CD4-positive, alpha-beta memory T cell (primary cell): Measurements from ENCODE around the gene ZNF236. TPM values are rescaled to one million over a fixed set of nuclear protein-coding genes. Genes with fewer than 3 reads are reported as not detected.

Source experiments
- CTCF ChIA-PET: fragments of 350-600 bp; sonication (Branson Sonifier 250); formaldehyde crosslinking; loops from one replicate; lab custom pipeline; 2021; ENCODE audit warnings: inconsistent platforms; ENCODE audit not compliant: partially characterized antibody; lab: Charles Lee
- POLR2A ChIA-PET: fragments of 350-600 bp; sonication (Branson Sonifier 250); formaldehyde crosslinking; loops from one replicate; lab custom pipeline; 2021; ENCODE audit not compliant: partially characterized antibody; lab: Charles Lee
- DNase-seq, 5 donors: peaks; one replicate each; pipeline versions ENCODE4 v3.0.0 to v3.0.0-alpha.2; 2020 to 2022; ENCODE audit warnings: mixed read lengths in 1 of 5
- H3K27ac ChIP-seq: one replicate; pipeline ENCODE4 v1.7.0; 2013; ENCODE audit warnings: low read depth, low read length
- H3K27me3 ChIP-seq: 2 replicates; pipeline ENCODE4 v1.7.0; 2013; ENCODE audit warnings: mild to moderate bottlenecking, low read length, moderate library complexity; ENCODE audit not compliant: insufficient read depth
- H3K36me3 ChIP-seq: 2 replicates; pipeline ENCODE4 v1.7.0; 2013; ENCODE audit warnings: mild to moderate bottlenecking, low read length, moderate library complexity; ENCODE audit not compliant: insufficient read depth
- H3K4me1 ChIP-seq: 2 replicates; pipeline ENCODE4 v1.7.0; 2013; ENCODE audit warnings: mild to moderate bottlenecking, low read length, moderate library complexity; ENCODE audit not compliant: insufficient read depth
- H3K4me3 ChIP-seq, 2 donors: one replicate each; pipeline ENCODE4 v1.7.0; 2013; ENCODE audit warnings: low read length in 2 of 2, mild to moderate bottlenecking in 1 of 2
- H3K9me3 ChIP-seq, 2 donors: one replicate each; pipeline ENCODE4 v1.7.0; 2013; ENCODE audit warnings: low read length in 2 of 2, control low read depth in 1 of 2; ENCODE audit not compliant: control insufficient read depth in 1 of 2
- H3K27ac Mint-ChIP-seq, 7 donors: one replicate each; pipeline ENCODE4 v1.8.0; 2020 to 2021; ENCODE audit warnings: mixed read lengths in 7 of 7, mild to moderate bottlenecking in 6 of 7, inconsistent platforms in 3 of 7, moderate library complexity in 3 of 7
- H3K27me3 Mint-ChIP-seq, 2 donors: one replicate each; pipeline ENCODE4 v1.8.0; 2020 to 2021; ENCODE audit warnings: mixed read lengths in 2 of 2
- H3K36me3 Mint-ChIP-seq, 2 donors: one replicate each; pipeline ENCODE4 v1.8.0; 2020 to 2021; ENCODE audit warnings: mixed read lengths in 2 of 2, inconsistent platforms in 1 of 2, mild to moderate bottlenecking in 1 of 2
- H3K4me1 Mint-ChIP-seq, 4 donors: one replicate each; pipeline ENCODE4 v1.8.0; 2020 to 2021; ENCODE audit warnings: mixed read lengths in 4 of 4, mild to moderate bottlenecking in 1 of 4
- H3K4me3 Mint-ChIP-seq, 8 donors: one replicate each; pipeline ENCODE4 v1.8.0; 2020 to 2021; ENCODE audit warnings: mixed read lengths in 8 of 8, mild to moderate bottlenecking in 7 of 8, moderate library complexity in 6 of 8, inconsistent platforms in 3 of 8
- H3K9me3 Mint-ChIP-seq, 8 donors: one replicate each; pipeline ENCODE4 v1.8.0; 2020 to 2021; ENCODE audit warnings: mixed read lengths in 8 of 8, mild to moderate bottlenecking in 5 of 8, inconsistent platforms in 3 of 8, moderate library complexity in 1 of 8
- intact Hi-C: fragments of 100-400 bp; cut with micrococcal nuclease; formaldehyde crosslinking; loops from one replicate; pipeline ENCODE4 v1.15.1; 2023
- polyA plus RNA-seq, 2 donors: library from polyadenylated mRNA; unstranded; fragments of 300-500 nt; fragmentation: Illumina TruSeq; gene quantifications; one replicate each; pipeline ENCODE4 v1.2.3, GENCODE V29; 2021
- total RNA-seq, 2 experiments: library from RNA; stranded (reverse); gene quantifications; one replicate each; pipeline ENCODE4 v1.2.3, GENCODE V29; 2021

The ZNF236 gene
- total and polyA plus RNA-seq, 4 experiments from 2014 or later: 2.0 to 29.1 (median 18.8) TPM

DNA sequence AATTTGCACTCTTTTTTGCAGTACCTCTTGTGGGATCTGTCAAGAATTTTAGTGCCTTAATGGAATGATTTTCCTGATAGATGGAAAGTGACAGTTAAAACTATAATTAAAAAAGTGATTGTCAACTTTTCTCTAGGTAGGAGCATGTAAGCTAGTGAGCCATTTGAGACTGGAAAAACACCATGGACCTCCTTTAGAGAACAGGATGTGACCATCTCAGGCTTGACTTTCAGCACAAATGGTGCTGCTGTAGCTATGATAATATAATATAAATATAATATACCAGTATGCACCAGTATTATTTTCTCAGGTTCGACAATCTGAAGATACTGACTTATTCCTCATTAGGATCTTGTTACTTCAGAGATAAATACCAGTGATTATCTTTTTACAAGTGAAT is 27.8 kb downstream of the ZNF236 start:
- CTCF ChIA-PET: interaction anchor here (1.1 to 4.7 kb wide), 2 partner anchors 11 to 48 kb away, joined by 3 to 21 read pairs; no protein-coding TSS in a partner anchor

DNA sequence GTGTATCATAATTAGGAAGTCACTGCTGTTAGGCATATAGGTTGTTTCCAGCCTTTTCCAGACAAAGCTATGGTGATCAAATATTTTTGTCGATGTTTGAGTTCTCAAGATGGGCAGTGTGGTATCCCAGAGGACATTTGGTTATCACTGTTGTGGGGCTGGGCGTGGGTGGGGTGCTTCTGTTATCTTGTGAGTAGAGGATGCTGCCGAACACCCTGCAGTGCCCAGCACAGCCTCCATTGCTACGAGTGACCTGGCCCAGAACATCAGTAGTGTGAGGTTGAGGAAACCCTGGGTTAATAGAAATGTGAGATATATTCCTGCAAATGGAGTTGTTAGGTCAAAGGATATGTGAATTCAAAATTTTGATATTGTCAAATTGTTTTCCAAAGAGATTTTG is 33.2 kb downstream of the ZNF236 start:
- Mint-ChIP-seq H3K27me3 (no peaks in the 10 kb centered on the region), H3K9me3 (no peaks in the 10 kb centered on the region), H3K4me3 (no peak overlapping the region), H3K27ac (peak overlapping the region in 1 of 7 donors; percentile 38), H3K4me1 (peaks cover 15 to 34% (median 22%) of the 10 kb centered on the region in 4 donors), H3K36me3 (peaks cover 42 to 43% of the 10 kb centered on the region in 2 donors)
- DNase-seq: no peak
- peaks cover 13% of the 10 kb centered on the region for H3K4me1 ChIP-seq
- no peaks in the 10 kb centered on the region for H3K9me3 ChIP-seq
- H3K27ac ChIP-seq: no peak overlapping the region
- ChIA-PET CTCF (no interaction called here), POLR2A (no interaction called here)
- H3K36me3 ChIP-seq: peaks cover 10% of the 10 kb centered on the region
- H3K4me3 ChIP-seq: no peak overlapping the region
- intact Hi-C loops: no loop called here
- no peaks in the 10 kb centered on the region for H3K27me3 ChIP-seq

More for the DNA sequence above, 27.8 kb downstream of the ZNF236 start:
- Mint-ChIP-seq H3K36me3 (peaks cover 18 to 23% of the 10 kb centered on the region in 2 donors), H3K4me1 (peaks cover 10 to 24% (median 14%) of the 10 kb centered on the region in 4 donors), H3K27me3 (no peaks in the 10 kb centered on the region), H3K27ac (peak overlapping the region in 3 of 7 donors; percentile 47 to 85 (median 57)), H3K4me3 (no peak overlapping the region), H3K9me3 (no peaks in the 10 kb centered on the region)
- POLR2A ChIA-PET: interaction anchor here (1.0 kb wide), 1 partner anchor 33 kb away, joined by 3 read pairs; no protein-coding TSS in a partner anchor
- intact Hi-C loops: no loop called here
- Histone ChIP-seq H3K27ac (no peak overlapping the region), H3K36me3 (no peaks in the 10 kb centered on the region), H3K27me3 (no peaks in the 10 kb centered on the region), H3K4me1 (peaks cover 9% of the 10 kb centered on the region), H3K9me3 (no peaks in the 10 kb centered on the region), H3K4me3 (no peak overlapping the region)
- DNase-seq: no peak

DNA sequence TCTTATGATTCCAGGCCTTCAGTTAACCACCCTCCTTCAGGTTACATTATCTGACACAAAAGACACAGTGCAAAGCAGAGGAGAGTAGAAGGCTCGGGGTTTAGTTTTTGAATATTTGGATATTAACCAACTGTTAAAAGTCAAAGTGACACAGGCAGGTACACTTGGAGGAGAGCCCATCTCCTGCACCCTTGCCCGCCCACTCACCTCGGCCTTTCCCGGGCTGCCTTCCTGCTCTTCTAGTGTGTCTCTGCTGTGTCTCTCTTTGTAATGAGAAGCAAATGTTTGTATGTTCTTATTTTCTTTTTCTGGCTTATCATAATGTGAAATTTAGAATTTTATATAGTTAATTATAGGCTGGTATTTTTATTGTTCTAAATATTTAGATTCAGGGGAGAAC is 35.1 kb downstream of the ZNF236 start:
- DNase-seq: no peak
- no peaks in the 10 kb centered on the region for H3K9me3 Mint-ChIP-seq
- H3K36me3 Mint-ChIP-seq: peaks cover 39 to 41% of the 10 kb centered on the region in 2 donors
- peak overlapping the region in 1 of 8 donors; percentile 7 for H3K4me3 Mint-ChIP-seq
- intact Hi-C loops: no loop called here
- Histone ChIP-seq H3K27ac (no peak overlapping the region), H3K27me3 (no peaks in the 10 kb centered on the region), H3K36me3 (peaks cover 20% of the 10 kb centered on the region), H3K4me3 (no peak overlapping the region), H3K9me3 (no peaks in the 10 kb centered on the region), H3K4me1 (peaks cover 13% of the 10 kb centered on the region)
- no peaks in the 10 kb centered on the region for H3K27me3 Mint-ChIP-seq
- CTCF ChIA-PET: no interaction called here
- POLR2A ChIA-PET: no interaction called here
- peak overlapping the region in 1 of 7 donors; percentile 22 for H3K27ac Mint-ChIP-seq
- peaks cover 15 to 35% (median 23%) of the 10 kb centered on the region in 4 donors for H3K4me1 Mint-ChIP-seq

DNA sequence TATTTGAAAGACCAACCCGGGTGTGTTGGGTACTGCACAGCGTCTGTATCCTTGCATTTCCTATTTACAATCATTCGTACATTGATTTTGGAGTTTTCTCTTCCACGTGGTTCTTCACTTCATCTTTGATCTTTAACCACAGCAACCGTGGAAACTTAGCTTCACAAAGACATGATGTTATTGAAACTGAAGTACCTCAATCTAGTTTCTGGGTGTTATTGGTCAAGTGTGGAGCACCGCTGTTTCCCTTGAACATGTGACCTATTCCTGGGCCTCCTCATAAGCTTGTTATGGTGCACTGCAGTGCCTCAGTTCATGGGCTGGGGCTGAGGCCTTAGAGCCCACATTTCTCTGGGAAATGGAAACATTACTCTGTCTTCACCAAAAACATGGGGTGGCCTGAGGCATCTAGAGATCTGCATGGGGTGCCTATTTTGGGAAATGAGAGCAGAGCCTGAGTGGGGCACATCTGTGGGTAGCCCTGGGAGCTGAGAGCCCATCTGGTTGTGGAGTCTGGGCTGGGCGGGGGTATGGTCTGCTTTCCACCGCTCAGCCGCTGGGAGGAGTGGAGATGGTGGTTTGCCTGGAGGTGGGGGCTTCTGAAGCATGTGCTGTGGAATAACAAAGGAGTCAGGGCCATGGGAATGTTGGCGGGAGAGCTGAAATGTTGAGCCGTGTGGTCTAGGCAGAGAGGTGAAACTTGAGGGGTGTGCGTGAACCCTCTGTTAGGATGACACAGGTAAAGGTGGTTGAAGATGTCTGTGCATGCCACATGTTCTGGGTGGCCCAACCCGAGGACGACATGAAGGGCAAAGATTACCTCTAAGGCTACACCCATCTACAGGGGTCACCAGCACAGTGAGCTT is 37.4 kb downstream of the ZNF236 start:
- Histone ChIP-seq H3K4me3 (no peak overlapping the region), H3K9me3 (no peaks in the 10 kb centered on the region), H3K27ac (no peak overlapping the region), H3K27me3 (no peaks in the 10 kb centered on the region), H3K4me1 (peaks cover 13% of the 10 kb centered on the region), H3K36me3 (peaks cover 20% of the 10 kb centered on the region)
- ChIA-PET POLR2A (interaction anchor here (1.2 to 1.4 kb wide), 2 partner anchors 37 to 39 kb away, joined by 3 read pairs; partner anchors contain the start of gene ZNF236), CTCF (interaction anchor here (1.5 to 4.6 kb wide), 2 partner anchors 12 to 57 kb away, joined by 5 to 32 read pairs; no protein-coding TSS in a partner anchor)
- Mint-ChIP-seq H3K4me1 (peaks cover 15 to 35% (median 25%) of the 10 kb centered on the region in 4 donors), H3K36me3 (peaks cover 40 to 49% of the 10 kb centered on the region in 2 donors), H3K9me3 (no peaks in the 10 kb centered on the region), H3K4me3 (peak overlapping the region in 4 of 8 donors; percentile 38 to 72 (median 52)), H3K27ac (peak overlapping the region; percentile 65 to 92 (median 81)), H3K27me3 (no peaks in the 10 kb centered on the region)
- intact Hi-C loops: no loop called here
- peak in 4 of 5 donors; percentile 28 to 47 (median 30) for DNase-seq

DNA sequence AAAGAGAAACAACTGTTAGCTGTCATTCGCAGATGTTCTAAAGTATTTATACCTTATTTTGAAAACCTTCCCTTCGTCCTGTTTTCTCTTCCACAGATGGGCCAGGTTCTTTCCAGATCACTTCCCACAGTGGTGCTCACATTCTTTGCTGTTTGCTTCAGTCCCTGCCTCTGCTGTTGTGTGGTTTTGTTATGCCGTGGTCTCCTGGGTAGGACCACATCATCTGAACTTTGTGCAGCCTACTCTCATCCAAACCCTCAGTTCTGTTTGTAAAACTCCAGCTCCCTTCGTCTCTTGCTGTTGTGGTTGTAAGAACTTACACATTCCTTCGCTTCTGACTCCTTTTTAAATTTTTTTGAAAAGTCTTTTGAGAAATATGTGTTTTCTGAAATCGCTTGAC is 38.1 kb downstream of the ZNF236 start:
- Mint-ChIP-seq H3K36me3 (peaks cover 37 to 49% of the 10 kb centered on the region in 2 donors), H3K27ac (peak overlapping the region in 3 of 7 donors; percentile 21 to 48 (median 43)), H3K4me1 (peaks cover 14 to 35% (median 25%) of the 10 kb centered on the region in 4 donors), H3K9me3 (no peaks in the 10 kb centered on the region), H3K27me3 (no peaks in the 10 kb centered on the region), H3K4me3 (peak overlapping the region in 1 of 8 donors; percentile 15)
- no peaks in the 10 kb centered on the region for H3K27me3 ChIP-seq
- no peaks in the 10 kb centered on the region for H3K9me3 ChIP-seq
- H3K4me3 ChIP-seq: no peak overlapping the region
- CTCF ChIA-PET: interaction anchor here (4.6 kb wide), 1 partner anchor 58 kb away, joined by 32 read pairs; no protein-coding TSS in a partner anchor
- POLR2A ChIA-PET: interaction anchor here (1.4 kb wide), 1 partner anchor 38 kb away, joined by 3 read pairs; the partner anchor contains the start of gene ZNF236
- H3K27ac ChIP-seq: no peak overlapping the region
- peaks cover 22% of the 10 kb centered on the region for H3K36me3 ChIP-seq
- peaks cover 13% of the 10 kb centered on the region for H3K4me1 ChIP-seq
- no peak for DNase-seq
- intact Hi-C loops: no loop called here

DNA sequence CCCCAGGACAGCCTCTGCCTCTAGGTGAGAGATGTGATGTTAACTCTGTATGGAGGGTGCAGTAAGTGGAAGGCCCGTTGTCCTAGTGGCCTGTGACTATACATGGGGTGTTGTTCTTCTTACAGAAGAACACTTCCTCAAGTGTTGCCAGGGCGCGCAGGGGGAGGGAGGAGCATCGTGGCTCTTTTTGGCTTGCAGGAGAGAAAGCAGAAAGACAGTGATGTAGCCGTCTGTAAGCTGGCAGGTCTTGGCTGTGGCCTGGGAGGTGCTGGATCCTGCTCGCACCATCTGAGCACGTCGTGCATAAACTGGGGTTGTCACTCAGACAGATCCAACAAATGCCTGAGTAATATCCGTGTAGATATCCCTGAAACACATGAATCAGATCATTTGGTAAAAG is 44.3 kb downstream of the ZNF236 start:
- Mint-ChIP-seq H3K36me3 (peaks cover 38 to 56% of the 10 kb centered on the region in 2 donors), H3K27ac (peak overlapping the region in 1 of 7 donors; percentile 54), H3K4me3 (no peak overlapping the region), H3K9me3 (no peaks in the 10 kb centered on the region), H3K4me1 (peaks cover 0 to 5% (median 4%) of the 10 kb centered on the region in 4 donors), H3K27me3 (no peaks in the 10 kb centered on the region)
- CTCF ChIA-PET: no interaction called here
- no peak overlapping the region for H3K27ac ChIP-seq
- intact Hi-C loops: no loop called here
- no peaks in the 10 kb centered on the region for H3K4me1 ChIP-seq
- no peak overlapping the region for H3K4me3 ChIP-seq
- POLR2A ChIA-PET: no interaction called here
- H3K27me3 ChIP-seq: no peaks in the 10 kb centered on the region
- no peaks in the 10 kb centered on the region for H3K9me3 ChIP-seq
- DNase-seq: no peak
- H3K36me3 ChIP-seq: peaks cover 15% of the 10 kb centered on the region

DNA sequence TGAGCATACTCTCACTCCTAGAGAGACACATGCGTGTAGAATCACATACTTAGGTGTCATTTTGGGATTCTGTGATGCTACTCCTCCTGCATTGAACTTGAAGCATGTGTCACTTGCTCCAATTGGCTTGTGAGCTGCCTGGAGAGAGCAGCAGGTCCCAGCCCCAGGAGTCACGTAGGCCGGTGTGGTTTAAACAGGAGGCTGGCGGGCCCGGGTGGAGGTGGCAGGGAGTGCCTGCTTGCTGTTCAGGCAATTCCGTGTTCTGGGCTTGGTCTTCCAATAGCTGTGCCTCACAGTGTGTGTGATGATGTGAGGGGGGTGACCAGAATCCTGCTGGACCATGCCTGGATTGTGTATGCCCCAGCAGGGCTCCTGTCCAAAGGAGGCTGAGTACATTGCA is 51.0 kb downstream of the ZNF236 start:
- ChIA-PET POLR2A (no interaction called here), CTCF (interaction anchor here (1.9 kb wide), 1 partner anchor 72 kb away, joined by 5 read pairs; no protein-coding TSS in a partner anchor)
- peaks cover 15% of the 10 kb centered on the region for H3K36me3 ChIP-seq
- no peaks in the 10 kb centered on the region for H3K9me3 ChIP-seq
- H3K9me3 Mint-ChIP-seq: no peaks in the 10 kb centered on the region
- H3K4me3 ChIP-seq: no peak overlapping the region
- H3K27me3 ChIP-seq: no peaks in the 10 kb centered on the region
- H3K27me3 Mint-ChIP-seq: no peaks in the 10 kb centered on the region
- H3K36me3 Mint-ChIP-seq: peaks cover 23 to 63% of the 10 kb centered on the region in 2 donors
- intact Hi-C loops: loop anchor here (5.0 kb wide), 1 partner anchor 109 kb away; no protein-coding TSS in a partner anchor
- H3K4me3 Mint-ChIP-seq: peak overlapping the region in 1 of 8 donors; percentile 21
- H3K27ac ChIP-seq: no peak overlapping the region
- no peaks in the 10 kb centered on the region for H3K4me1 ChIP-seq
- DNase-seq: no peak
- H3K27ac Mint-ChIP-seq: peak overlapping the region in 1 of 7 donors; percentile 49
- H3K4me1 Mint-ChIP-seq: peaks cover 7 to 18% (median 11%) of the 10 kb centered on the region in 4 donors
